Left lung (tissue), 10 donors: Measurements from ENCODE around the gene HEATR1. TPM values are rescaled to one million over a fixed set of nuclear protein-coding genes. Genes with fewer than 3 reads are reported as not detected.
"Not testable (repeated sequence)": the region's sequence is repeated elsewhere in the genome, so short reads cannot be mapped to it uniquely, and the experiment has no call there.

ENCODE experiments used
- ATAC-seq: fragments of 200-7000 bp; cut with Tn5 transposase; one replicate; pipeline ENCODE4 v1.9.1; 2020; ENCODE audit warnings: moderate library complexity
- DNase-seq, 4 donors: peaks; one replicate each; pipeline ENCODE4 v3.0.0-alpha.2; 2013 to 2020
- H3K27ac ChIP-seq, 2 donors: fragments of 200-600 bp; sonication (generic) in 1 of 2; one replicate each; pipeline versions ENCODE4 v1.5.0 to v1.8.0; 2020 to 2021
- H3K27me3 ChIP-seq, 2 donors: fragments of 200-600 bp; sonication (generic) in 1 of 2; one replicate each; pipeline versions ENCODE4 v1.5.0 to v1.8.0; 2020 to 2021
- H3K36me3 ChIP-seq, 2 donors: fragments of 200-600 bp; sonication (generic) in 1 of 2; one replicate each; pipeline versions ENCODE4 v1.5.0 to v1.8.0; 2020 to 2021
- H3K4me1 ChIP-seq, 2 donors: fragments of 200-600 bp; one replicate each; pipeline ENCODE4 v1.8.0; 2021
- H3K4me3 ChIP-seq, 2 donors: fragments of 200-600 bp; sonication (generic) in 1 of 2; one replicate each; pipeline versions ENCODE4 v1.5.0 to v1.8.0; 2020 to 2021; ENCODE audit warnings: mild to moderate bottlenecking in 1 of 2
- H3K9me3 ChIP-seq, 2 donors: fragments of 200-600 bp; sonication (generic) in 1 of 2; one replicate each; pipeline versions ENCODE4 v1.5.0 to v1.8.0; 2020 to 2021
- CTCF ChIP-seq, 2 donors: fragments of 200-600 bp; sonication (generic) in 1 of 2; IDR thresholded peaks; one replicate each; pipeline versions ENCODE4 v1.5.0 to v1.8.0; 2021; ENCODE audit warnings: antibody characterized with exemption in 2 of 2
- intact Hi-C, 2 donors: fragments of 100-400 bp; cut with DNase I; formaldehyde crosslinking; loops; one replicate each; pipeline versions ENCODE4 v1.11.2 to v1.14.2; 2022
- polyA plus RNA-seq, 6 donors: library from polyadenylated mRNA; unstranded; fragments of 120-200 nt; gene quantifications; one replicate each; pipeline ENCODE4 v1.2.1, GENCODE V29; 2013; ENCODE audit not compliant: insufficient read length in 6 of 6
- total RNA-seq, 2 donors: library from RNA; stranded (reverse); fragmentation: NEBNext Ultra II Directional; extraction: Animal tissue kit (Norgen Biotek cat#: 25700); gene quantifications; one replicate each; pipeline ENCODE4 v1.2.1, GENCODE V29; 2021
- donor health status: DM: no; HTN: yes; CAD: no.
- donor health status: DM: no; HTN: no; CAD: no.

Gene HEATR1
- total and polyA plus RNA-seq, 8 donors: 21.1 to 36.2 (median 32.5) TPM

- intact Hi-C loops: no loop called here
- Histone ChIP-seq H3K4me1 (peaks cover 0 to 14% of the 10 kb centered on the region in 2 donors), H3K27me3 (peaks cover 0 to 30% of the 10 kb centered on the region in 2 donors), H3K9me3 (no peaks in the 10 kb centered on the region), H3K36me3 (peaks cover 0 to 12% of the 10 kb centered on the region in 2 donors), H3K27ac (peak overlapping the region; percentile 69 to 82), H3K4me3 (peak overlapping the region; percentile 75 to 80)
- DNase-seq (no peak), ATAC-seq (no peak)
- no peak for TF ChIP-seq CTCF (IDR thresholded peaks at IDR 0.05)
Observed at GRCh38 chr1:236604905-236605806, 840 bp upstream of the HEATR1 start.

- DNase-seq: no peak
- ATAC-seq: no peak
- intact Hi-C loops: no loop called here
- Histone ChIP-seq H3K9me3 (no peaks in the 10 kb centered on the region), H3K4me1 (peaks cover 0 to 14% of the 10 kb centered on the region in 2 donors), H3K4me3 (no peak overlapping the region), H3K36me3 (peaks cover 0 to 34% of the 10 kb centered on the region in 2 donors), H3K27ac (no peak overlapping the region), H3K27me3 (peaks cover 0 to 3% of the 10 kb centered on the region in 2 donors)
- no peak for TF ChIP-seq CTCF (IDR thresholded peaks at IDR 0.05)
Observed at GRCh38 chr1:236602171-236602570, 2.1 kb downstream of the HEATR1 start.

- H3K27ac ChIP-seq: no peak overlapping the region
- ATAC-seq (no peak), DNase-seq (no peak)
- peaks cover 0 to 100% of the 10 kb centered on the region in 2 donors for H3K36me3 ChIP-seq
- no peaks in the 10 kb centered on the region for H3K27me3 ChIP-seq
- no peaks in the 10 kb centered on the region for H3K9me3 ChIP-seq
- H3K4me1 ChIP-seq: no peaks in the 10 kb centered on the region
- no peak overlapping the region for H3K4me3 ChIP-seq
- intact Hi-C loops: no loop called here
- no peak for TF ChIP-seq CTCF (IDR thresholded peaks at IDR 0.05)
Observed at GRCh38 chr1:236590553-236591150, 13.7 kb downstream of the HEATR1 start.

- no peak for ATAC-seq
- H3K4me3 ChIP-seq: no peak overlapping the region
- no peak for TF ChIP-seq CTCF (IDR thresholded peaks at IDR 0.05)
- H3K36me3 ChIP-seq: peaks cover 0 to 100% of the 10 kb centered on the region in 2 donors
- H3K27ac ChIP-seq: no peak overlapping the region
- H3K9me3 ChIP-seq: no peaks in the 10 kb centered on the region
- H3K27me3 ChIP-seq: no peaks in the 10 kb centered on the region
- no peak for DNase-seq
- intact Hi-C loops: no loop called here
- no peaks in the 10 kb centered on the region for H3K4me1 ChIP-seq
Observed at GRCh38 chr1:236589531-236589930, 14.8 kb downstream of the HEATR1 start.

GRCh38 chr1:236581528-236581927, 22.8 kb downstream of the HEATR1 start:
- H3K4me3 ChIP-seq: no peak overlapping the region
- no peaks in the 10 kb centered on the region for H3K27me3 ChIP-seq
- H3K36me3 ChIP-seq: peaks cover 0 to 92% of the 10 kb centered on the region in 2 donors
- ATAC-seq (no peak), DNase-seq (no peak)
- no peaks in the 10 kb centered on the region for H3K4me1 ChIP-seq
- TF ChIP-seq CTCF (IDR thresholded peaks at IDR 0.05): no peak
- H3K9me3 ChIP-seq: no peaks in the 10 kb centered on the region
- H3K27ac ChIP-seq: no peak overlapping the region
- intact Hi-C loops: no loop called here

- ATAC-seq, H3K27me3 ChIP-seq, H3K4me3 ChIP-seq, H3K27ac ChIP-seq, H3K4me1 ChIP-seq, H3K9me3 ChIP-seq, DNase-seq, intact Hi-C loops: not testable (repeated sequence)
- peaks cover 0 to 92% of the 10 kb centered on the region in 2 donors for H3K36me3 ChIP-seq
Observed at GRCh38 chr1:236580404-236580803, 23.9 kb downstream of the HEATR1 start.
